Naive thymus-derived CD4-positive, alpha-beta T cell (primary cell): ENCODE data around the gene PPIH. TPM values are rescaled to one million over a fixed set of nuclear protein-coding genes. Genes with fewer than 3 reads are reported as not detected.
"Not testable (repeated sequence)": the region's sequence is repeated elsewhere in the genome, so short reads cannot be mapped to it uniquely, and the experiment has no call there.

Experiments
- ATAC-seq: fragments of 150-1000 bp; cut with Tn5 transposase; 2 replicates; pipeline ENCODE4 v1.10.0; 2021; ENCODE audit warnings: mild to moderate bottlenecking, moderate library complexity
- CTCF ChIA-PET: fragments of 350-600 bp; sonication (Branson Sonifier 250); formaldehyde crosslinking; loops from one replicate; lab custom pipeline; 2021; ENCODE audit warnings: antibody characterized with exemption; lab: Charles Lee
- POLR2A ChIA-PET: fragments of 350-600 bp; sonication (Branson Sonifier 250); formaldehyde crosslinking; loops from one replicate; lab custom pipeline; 2021; ENCODE audit warnings: antibody characterized with exemption, inconsistent platforms; lab: Charles Lee
- DNase-seq, 9 donors: peaks; one replicate each; pipeline versions ENCODE4 v3.0.0 to v3.0.0-alpha.2; 2020 to 2022; ENCODE audit warnings: mixed read lengths in 1 of 9
- H3K27ac ChIP-seq: one replicate; pipeline ENCODE4 v1.7.0; 2013; ENCODE audit warnings: mild to moderate bottlenecking, low read depth, low read length, moderate library complexity
- H3K27me3 ChIP-seq, 2 donors: one replicate each; pipeline ENCODE4 v1.7.0; 2013; ENCODE audit warnings: low read length in 2 of 2, mild to moderate bottlenecking in 2 of 2, moderate library complexity in 2 of 2; ENCODE audit not compliant: control insufficient read depth in 2 of 2, insufficient read depth in 2 of 2
- H3K36me3 ChIP-seq, 3 experiments: 1 replicate in 2 of 3; 2 replicates in 1 of 3; pipeline ENCODE4 v1.7.0; 2013; ENCODE audit warnings: low read length in 3 of 3, mild to moderate bottlenecking in 3 of 3, moderate library complexity in 1 of 3; ENCODE audit not compliant: insufficient read depth in 3 of 3, control insufficient read depth in 2 of 3
- H3K4me1 ChIP-seq, 2 donors: one replicate each; pipeline ENCODE4 v1.7.0; 2013; ENCODE audit warnings: low read length in 2 of 2, mild to moderate bottlenecking in 2 of 2, moderate library complexity in 1 of 2; ENCODE audit not compliant: control insufficient read depth in 2 of 2, insufficient read depth in 2 of 2
- H3K4me3 ChIP-seq: 2 replicates; pipeline ENCODE4 v1.7.0; 2013; ENCODE audit warnings: mild to moderate bottlenecking, low read length
- H3K9me3 ChIP-seq, 3 experiments: 1 replicate in 2 of 3; 2 replicates in 1 of 3; pipeline ENCODE4 v1.7.0; 2013; ENCODE audit warnings: low read length in 3 of 3; ENCODE audit not compliant: control insufficient read depth in 2 of 3
- H3K27ac Mint-ChIP-seq, 9 donors: one replicate each; pipeline ENCODE4 v1.8.0; 2020 to 2022; ENCODE audit warnings: mixed read lengths in 9 of 9, mild to moderate bottlenecking in 8 of 9, moderate library complexity in 5 of 9, inconsistent platforms in 2 of 9
- H3K27me3 Mint-ChIP-seq, 5 donors: one replicate each; pipeline ENCODE4 v1.8.0; 2021 to 2022; ENCODE audit warnings: mixed read lengths in 5 of 5, mild to moderate bottlenecking in 1 of 5
- H3K36me3 Mint-ChIP-seq, 5 donors: one replicate each; pipeline ENCODE4 v1.8.0; 2020 to 2022; ENCODE audit warnings: mixed read lengths in 5 of 5, mild to moderate bottlenecking in 3 of 5, inconsistent platforms in 1 of 5
- H3K4me1 Mint-ChIP-seq, 7 donors: one replicate each; pipeline ENCODE4 v1.8.0; 2020 to 2022; ENCODE audit warnings: mixed read lengths in 7 of 7, mild to moderate bottlenecking in 3 of 7, inconsistent platforms in 1 of 7
- H3K4me3 Mint-ChIP-seq, 10 donors: one replicate each; pipeline ENCODE4 v1.8.0; 2020 to 2022; ENCODE audit warnings: mild to moderate bottlenecking in 10 of 10, mixed read lengths in 10 of 10, moderate library complexity in 6 of 10, inconsistent platforms in 2 of 10
- H3K9me3 Mint-ChIP-seq, 11 donors: one replicate each; pipeline ENCODE4 v1.8.0; 2020 to 2022; ENCODE audit warnings: mixed read lengths in 11 of 11, mild to moderate bottlenecking in 4 of 11, inconsistent platforms in 1 of 11, moderate library complexity in 1 of 11
- intact Hi-C, 2 donors: fragments of 100-400 bp; cut with micrococcal nuclease; formaldehyde crosslinking; loops; one replicate each; pipeline ENCODE4 v1.15.1; 2023
- polyA plus RNA-seq, 2 donors: library from polyadenylated mRNA; unstranded; fragments of 300-500 nt; fragmentation: Illumina TruSeq; gene quantifications; one replicate each; pipeline ENCODE4 v1.2.3, GENCODE V29; 2021
- total RNA-seq, 6 experiments: library from RNA in 5 of 6; stranded (reverse) in 5 of 6; gene quantifications; 1 replicate in 5 of 6; 2 replicates in 1 of 6; pipeline ENCODE4 v1.2.3 and lab custom pipeline; 2021 to 2026

PPIH gene
- total and polyA plus RNA-seq, 7 experiments from 2014 or later, result 28.0 to 79.7 (median 42.3) TPM

- Histone ChIP-seq H3K27ac (peak overlapping the region; percentile 7), H3K9me3 (no peaks in the 10 kb centered on the region), H3K27me3 (no peaks in the 10 kb centered on the region), H3K4me1 (peaks cover 39 to 47% of the 10 kb centered on the region in 2 donors), H3K36me3 (peaks cover 15 to 44% (median 32%) of the 10 kb centered on the region in 3 experiments), H3K4me3 (no peak overlapping the region)
- no peaks in the 10 kb centered on the region for H3K27me3 Mint-ChIP-seq
- H3K9me3 Mint-ChIP-seq, result no peaks in the 10 kb centered on the region
- peak overlapping the region in 7 of 9 donors; percentile 19 to 71 (median 39) for H3K27ac Mint-ChIP-seq
- POLR2A ChIA-PET, result interaction anchor here (0.6 to 1.4 kb wide), 2 partner anchors 10 to 16 kb away, joined by 4 to 9 read pairs; partner anchors contain the start of gene YBX1
- H3K4me3 Mint-ChIP-seq, result peak overlapping the region in 4 of 10 donors; percentile 10 to 56 (median 23)
- no peak for DNase-seq
- no peak for ATAC-seq
- peaks cover 37 to 80% (median 72%) of the 10 kb centered on the region in 7 donors for H3K4me1 Mint-ChIP-seq
- CTCF ChIA-PET, result no interaction called here
- intact Hi-C loops, result no loop called here
- H3K36me3 Mint-ChIP-seq, result peaks cover 4 to 28% (median 14%) of the 10 kb centered on the region in 5 donors
Measured at GRCh38 chr1:42692911-42693310, 34.7 kb downstream of the PPIH start.

- no peak for DNase-seq
- Mint-ChIP-seq H3K27me3 (no peaks in the 10 kb centered on the region), H3K4me1 (peaks cover 9 to 31% (median 20%) of the 10 kb centered on the region in 7 donors), H3K27ac (peak overlapping the region in 2 of 9 donors; percentile 20 to 58), H3K4me3 (no peak overlapping the region), H3K9me3 (no peaks in the 10 kb centered on the region), H3K36me3 (peaks cover 14 to 66% (median 40%) of the 10 kb centered on the region in 5 donors)
- peaks cover 0 to 3% of the 10 kb centered on the region in 2 donors for H3K4me1 ChIP-seq
- no peak overlapping the region for H3K4me3 ChIP-seq
- H3K36me3 ChIP-seq, result peaks cover 39 to 94% (median 53%) of the 10 kb centered on the region in 3 experiments
- H3K27me3 ChIP-seq, result no peaks in the 10 kb centered on the region
- ChIA-PET CTCF (no interaction called here), POLR2A (interaction anchor here (0.6 kb wide), 1 partner anchor 158 kb away, joined by 3 read pairs; no protein-coding TSS in a partner anchor)
- intact Hi-C loops, result no loop called here
- no peaks in the 10 kb centered on the region for H3K9me3 ChIP-seq
- no peak overlapping the region for H3K27ac ChIP-seq
- no peak for ATAC-seq
Measured at GRCh38 chr1:42698081-42698813, 40.0 kb downstream of the PPIH start.

- no peak for ATAC-seq
- peaks cover 42 to 95% (median 44%) of the 10 kb centered on the region in 3 experiments for H3K36me3 ChIP-seq
- Mint-ChIP-seq H3K9me3 (no peaks in the 10 kb centered on the region), H3K36me3 (peaks cover 18 to 77% (median 54%) of the 10 kb centered on the region in 5 donors), H3K27ac (peak overlapping the region in 2 of 9 donors; percentile 43 to 48), H3K4me1 (peaks cover 6 to 17% (median 7%) of the 10 kb centered on the region in 7 donors), H3K27me3 (no peaks in the 10 kb centered on the region), H3K4me3 (no peak overlapping the region)
- H3K4me1 ChIP-seq, result no peaks in the 10 kb centered on the region
- no peak for DNase-seq
- no peak overlapping the region for H3K4me3 ChIP-seq
- no peaks in the 10 kb centered on the region for H3K9me3 ChIP-seq
- POLR2A ChIA-PET, result no interaction called here
- no peaks in the 10 kb centered on the region for H3K27me3 ChIP-seq
- intact Hi-C loops, result no loop called here
- CTCF ChIA-PET, result no interaction called here
- no peak overlapping the region for H3K27ac ChIP-seq
Measured at GRCh38 chr1:42700006-42700405, 41.8 kb downstream of the PPIH start.

- intact Hi-C loops, result no loop called here
- no peak overlapping the region for H3K27ac ChIP-seq
- ATAC-seq, result no peak
- ChIA-PET POLR2A (no interaction called here), CTCF (no interaction called here)
- no peaks in the 10 kb centered on the region for H3K4me1 ChIP-seq
- H3K4me3 ChIP-seq, result no peak overlapping the region
- DNase-seq, result no peak
- peaks cover 12 to 74% (median 17%) of the 10 kb centered on the region in 3 experiments for H3K36me3 ChIP-seq
- no peaks in the 10 kb centered on the region for H3K27me3 ChIP-seq
- Mint-ChIP-seq H3K36me3 (peaks cover 11 to 84% (median 65%) of the 10 kb centered on the region in 5 donors), H3K4me3 (no peak overlapping the region), H3K4me1 (peaks cover 0 to 7% (median under 1%) of the 10 kb centered on the region in 7 donors), H3K27me3 (no peaks in the 10 kb centered on the region), H3K27ac (peak overlapping the region in 3 of 9 donors; percentile 3 to 72 (median 49)), H3K9me3 (peaks cover 0 to 4% (median 0%) of the 10 kb centered on the region in 11 donors)
- no peaks in the 10 kb centered on the region for H3K9me3 ChIP-seq
Measured at GRCh38 chr1:42703888-42704464, 45.8 kb downstream of the PPIH start.

- H3K4me1 ChIP-seq, H3K27me3 ChIP-seq, ATAC-seq, POLR2A ChIA-PET, H3K4me3 ChIP-seq, CTCF ChIA-PET, DNase-seq, intact Hi-C loops, H3K27ac ChIP-seq, H3K4me3 Mint-ChIP-seq, H3K27me3 Mint-ChIP-seq: not testable (repeated sequence)
- peaks cover 0 to 21% (median 6%) of the 10 kb centered on the region in 3 experiments for H3K9me3 ChIP-seq
- Mint-ChIP-seq H3K27ac (peak overlapping the region in 1 of 9 donors; percentile 55), H3K4me1 (peaks cover 4 to 14% (median 8%) of the 10 kb centered on the region in 7 donors), H3K9me3 (peaks cover 5 to 38% (median 29%) of the 10 kb centered on the region in 11 donors), H3K36me3 (peaks cover 23 to 82% (median 75%) of the 10 kb centered on the region in 5 donors)
- H3K36me3 ChIP-seq, result peaks cover 0 to 11% (median 0%) of the 10 kb centered on the region in 3 experiments
Measured at GRCh38 chr1:42712808-42713207, 54.6 kb downstream of the PPIH start.

- no peak overlapping the region for H3K27ac ChIP-seq
- Mint-ChIP-seq H3K27me3 (no peaks in the 10 kb centered on the region), H3K4me3 (no peak overlapping the region), H3K27ac (no peak overlapping the region), H3K4me1 (peaks cover 4 to 14% (median 8%) of the 10 kb centered on the region in 7 donors), H3K36me3 (peaks cover 23 to 82% (median 74%) of the 10 kb centered on the region in 5 donors), H3K9me3 (peaks cover 5 to 38% (median 29%) of the 10 kb centered on the region in 11 donors)
- POLR2A ChIA-PET, result no interaction called here
- peaks cover 0 to 11% (median 0%) of the 10 kb centered on the region in 3 experiments for H3K36me3 ChIP-seq
- CTCF ChIA-PET, result no interaction called here
- H3K4me1 ChIP-seq, result no peaks in the 10 kb centered on the region
- intact Hi-C loops, result no loop called here
- no peaks in the 10 kb centered on the region for H3K27me3 ChIP-seq
- DNase-seq (no peak), ATAC-seq (no peak)
- peaks cover 0 to 21% (median 6%) of the 10 kb centered on the region in 3 experiments for H3K9me3 ChIP-seq
- no peak overlapping the region for H3K4me3 ChIP-seq
Measured at GRCh38 chr1:42713293-42713692, 55.1 kb downstream of the PPIH start.
